Measurements from ENCODE around the gene DNAJC21. TPM values are rescaled to one million over a fixed set of nuclear protein-coding genes. Genes with fewer than 3 reads are reported as not detected.
"Not testable (repeated sequence)": the region's sequence is repeated elsewhere in the genome, so short reads cannot be mapped to it uniquely, and the experiment has no call there.

Gene DNAJC21
- total and polyA plus RNA-seq, 4 experiments from 2014 or later = 10.1 to 67.9 (median 46.8) TPM

- Mint-ChIP-seq H3K4me3 (no peak overlapping the region), H3K36me3 (peaks cover 4 to 18% of the 10 kb centered on the region in 2 donors), H3K4me1 (no peaks in the 10 kb centered on the region), H3K9me3 (peaks cover 0 to 14% (median 9%) of the 10 kb centered on the region in 8 donors), H3K27me3 (peaks cover 2% of the 10 kb centered on the region in 2 donors), H3K27ac (no peak overlapping the region)
- Histone ChIP-seq H3K27ac (ENCODE audit: low read depth, low read length) (no peak overlapping the region), H3K27me3 (ENCODE audit: insufficient read depth, low read length) (no peaks in the 10 kb centered on the region), H3K9me3 (ENCODE audit: control insufficient read depth in 1 of 2, low read length in 2 of 2) (no peaks in the 10 kb centered on the region), H3K36me3 (ENCODE audit: insufficient read depth, low read length) (no peaks in the 10 kb centered on the region), H3K4me1 (ENCODE audit: insufficient read depth, low read length) (no peaks in the 10 kb centered on the region), H3K4me3 (ENCODE audit: low read length in 2 of 2) (no peak overlapping the region)
- POLR2A ChIA-PET (ENCODE audit: partially characterized antibody) = no interaction called here
- CTCF ChIA-PET (ENCODE audit: partially characterized antibody) = interaction anchor here (1.9 kb wide), 1 partner anchor 12 kb away, joined by 5 read pairs; no protein-coding TSS in a partner anchor
- intact Hi-C loops (cut with micrococcal nuclease) = no loop called here
- no peak for DNase-seq
Measured at GRCh38 chr5:34970552-34970951, 41.2 kb downstream of the DNAJC21 start.

- H3K4me3 ChIP-seq (ENCODE audit: low read length in 2 of 2); H3K4me3 Mint-ChIP-seq; H3K27me3 ChIP-seq (ENCODE audit: insufficient read depth, low read length); H3K9me3 Mint-ChIP-seq; H3K27ac Mint-ChIP-seq; H3K36me3 Mint-ChIP-seq; H3K27ac ChIP-seq (ENCODE audit: low read depth, low read length); H3K4me1 Mint-ChIP-seq; H3K36me3 ChIP-seq (ENCODE audit: insufficient read depth, low read length); DNase-seq; intact Hi-C loops (cut with micrococcal nuclease); H3K4me1 ChIP-seq (ENCODE audit: insufficient read depth, low read length); CTCF ChIA-PET (ENCODE audit: partially characterized antibody); H3K9me3 ChIP-seq (ENCODE audit: control insufficient read depth in 1 of 2, low read length in 2 of 2); H3K27me3 Mint-ChIP-seq; POLR2A ChIA-PET (ENCODE audit: partially characterized antibody): not testable (repeated sequence)
Measured at GRCh38 chr5:34971655-34972054, 42.3 kb downstream of the DNAJC21 start.

GRCh38 chr5:34976347-34976746 lies 47.0 kb downstream of the DNAJC21 start:
- Histone ChIP-seq H3K9me3 (ENCODE audit: control insufficient read depth in 1 of 2, low read length in 2 of 2) (no peaks in the 10 kb centered on the region), H3K4me3 (ENCODE audit: low read length in 2 of 2) (no peak overlapping the region), H3K4me1 (ENCODE audit: insufficient read depth, low read length) (no peaks in the 10 kb centered on the region), H3K36me3 (ENCODE audit: insufficient read depth, low read length) (no peaks in the 10 kb centered on the region), H3K27ac (ENCODE audit: low read depth, low read length) (no peak overlapping the region), H3K27me3 (ENCODE audit: insufficient read depth, low read length) (no peaks in the 10 kb centered on the region)
- peaks cover 0 to 4% (median 3%) of the 10 kb centered on the region in 8 donors for H3K9me3 Mint-ChIP-seq
- no peak overlapping the region for H3K27ac Mint-ChIP-seq
- peaks cover 2 to 4% of the 10 kb centered on the region in 2 donors for H3K27me3 Mint-ChIP-seq
- H3K4me3 Mint-ChIP-seq = no peak overlapping the region
- intact Hi-C loops (cut with micrococcal nuclease) = no loop called here
- no peak for DNase-seq
- POLR2A ChIA-PET (ENCODE audit: partially characterized antibody) = no interaction called here
- CTCF ChIA-PET (ENCODE audit: partially characterized antibody) = interaction anchor here (2.1 kb wide), 1 partner anchor 27 kb away, joined by 5 read pairs; no protein-coding TSS in a partner anchor
- H3K36me3 Mint-ChIP-seq = peaks cover 0 to under 1% of the 10 kb centered on the region in 2 donors
- no peaks in the 10 kb centered on the region for H3K4me1 Mint-ChIP-seq

GRCh38 chr5:34977934-34978613 lies 48.7 kb downstream of the DNAJC21 start:
- intact Hi-C loops (cut with micrococcal nuclease) = no loop called here

GRCh38 chr5:34978681-34979080 lies 49.3 kb downstream of the DNAJC21 start:
- Mint-ChIP-seq H3K27ac (no peak overlapping the region), H3K4me1 (no peaks in the 10 kb centered on the region), H3K4me3 (no peak overlapping the region), H3K27me3 (peaks cover 2 to 6% of the 10 kb centered on the region in 2 donors), H3K9me3 (peaks cover 0 to 17% (median 8%) of the 10 kb centered on the region in 8 donors), H3K36me3 (peaks cover 3 to 4% of the 10 kb centered on the region in 2 donors)
- Histone ChIP-seq H3K36me3 (ENCODE audit: insufficient read depth, low read length) (no peaks in the 10 kb centered on the region), H3K4me1 (ENCODE audit: insufficient read depth, low read length) (no peaks in the 10 kb centered on the region), H3K9me3 (ENCODE audit: control insufficient read depth in 1 of 2, low read length in 2 of 2) (no peaks in the 10 kb centered on the region), H3K4me3 (ENCODE audit: low read length in 2 of 2) (no peak overlapping the region), H3K27me3 (ENCODE audit: insufficient read depth, low read length) (no peaks in the 10 kb centered on the region), H3K27ac (ENCODE audit: low read depth, low read length) (no peak overlapping the region)
- DNase-seq = peak in 1 of 5 donors; percentile 38
- ChIA-PET POLR2A (ENCODE audit: partially characterized antibody) (no interaction called here), CTCF (ENCODE audit: partially characterized antibody) (interaction anchor here (2.1 kb wide), 1 partner anchor 25 kb away, joined by 5 read pairs; no protein-coding TSS in a partner anchor)
- intact Hi-C loops (cut with micrococcal nuclease) = no loop called here

More at GRCh38 chr5:34977934-34978613, 48.7 kb downstream of the DNAJC21 start:
- Histone ChIP-seq H3K4me3 (ENCODE audit: low read length in 2 of 2) (no peak overlapping the region), H3K27me3 (ENCODE audit: insufficient read depth, low read length) (no peaks in the 10 kb centered on the region), H3K4me1 (ENCODE audit: insufficient read depth, low read length) (no peaks in the 10 kb centered on the region), H3K27ac (ENCODE audit: low read depth, low read length) (no peak overlapping the region), H3K36me3 (ENCODE audit: insufficient read depth, low read length) (no peaks in the 10 kb centered on the region), H3K9me3 (ENCODE audit: control insufficient read depth in 1 of 2, low read length in 2 of 2) (no peaks in the 10 kb centered on the region)
- H3K36me3 Mint-ChIP-seq = peaks cover 3 to 4% of the 10 kb centered on the region in 2 donors
- POLR2A ChIA-PET (ENCODE audit: partially characterized antibody) = no interaction called here
- no peak for DNase-seq
- peaks cover 0 to 15% (median 7%) of the 10 kb centered on the region in 8 donors for H3K9me3 Mint-ChIP-seq
- H3K4me3 Mint-ChIP-seq = no peak overlapping the region
- H3K27ac Mint-ChIP-seq = no peak overlapping the region
- CTCF ChIA-PET (ENCODE audit: partially characterized antibody) = interaction anchor here (2.1 kb wide), 1 partner anchor 26 kb away, joined by 5 read pairs; no protein-coding TSS in a partner anchor
- H3K27me3 Mint-ChIP-seq = peaks cover 4 to 6% of the 10 kb centered on the region in 2 donors
- no peaks in the 10 kb centered on the region for H3K4me1 Mint-ChIP-seq

GRCh38 chr5:34982823-34983222 lies 53.5 kb downstream of the DNAJC21 start:
- Mint-ChIP-seq H3K27me3 (peaks cover 2% of the 10 kb centered on the region in 2 donors), H3K4me1 (no peaks in the 10 kb centered on the region), H3K9me3 (peaks cover 8 to 38% (median 31%) of the 10 kb centered on the region in 8 donors), H3K27ac (no peak overlapping the region), H3K4me3 (no peak overlapping the region), H3K36me3 (peaks cover 3 to 9% of the 10 kb centered on the region in 2 donors)
- no peaks in the 10 kb centered on the region for H3K36me3 ChIP-seq (ENCODE audit: insufficient read depth, low read length)
- ChIA-PET CTCF (ENCODE audit: partially characterized antibody) (no interaction called here), POLR2A (ENCODE audit: partially characterized antibody) (no interaction called here)
- peaks cover 0 to 4% of the 10 kb centered on the region in 2 donors for H3K9me3 ChIP-seq (ENCODE audit: control insufficient read depth in 1 of 2, low read length in 2 of 2)
- H3K27ac ChIP-seq (ENCODE audit: low read depth, low read length) = no peak overlapping the region
- DNase-seq = no peak
- H3K27me3 ChIP-seq (ENCODE audit: insufficient read depth, low read length) = no peaks in the 10 kb centered on the region
- no peak overlapping the region for H3K4me3 ChIP-seq (ENCODE audit: low read length in 2 of 2)
- H3K4me1 ChIP-seq (ENCODE audit: insufficient read depth, low read length) = no peaks in the 10 kb centered on the region
- intact Hi-C loops (cut with micrococcal nuclease) = no loop called here

GRCh38 chr5:34986965-34987364 lies 57.6 kb downstream of the DNAJC21 start:
- H3K36me3 Mint-ChIP-seq = peaks cover 0 to 5% of the 10 kb centered on the region in 2 donors
- no peak overlapping the region for H3K27ac Mint-ChIP-seq
- no peak overlapping the region for H3K27ac ChIP-seq (ENCODE audit: low read depth, low read length)
- H3K9me3 Mint-ChIP-seq = peaks cover 8 to 43% (median 29%) of the 10 kb centered on the region in 8 donors
- H3K4me3 ChIP-seq (ENCODE audit: low read length in 2 of 2) = no peak overlapping the region
- DNase-seq = no peak
- H3K4me1 Mint-ChIP-seq = no peaks in the 10 kb centered on the region
- intact Hi-C loops (cut with micrococcal nuclease) = no loop called here
- POLR2A ChIA-PET (ENCODE audit: partially characterized antibody) = no interaction called here
- peaks cover 0 to 4% of the 10 kb centered on the region in 2 donors for H3K9me3 ChIP-seq (ENCODE audit: control insufficient read depth in 1 of 2, low read length in 2 of 2)
- no peak overlapping the region for H3K4me3 Mint-ChIP-seq
- H3K27me3 Mint-ChIP-seq = peaks cover 11 to 15% of the 10 kb centered on the region in 2 donors
- H3K4me1 ChIP-seq (ENCODE audit: insufficient read depth, low read length) = no peaks in the 10 kb centered on the region
- no peaks in the 10 kb centered on the region for H3K36me3 ChIP-seq (ENCODE audit: insufficient read depth, low read length)
- no peaks in the 10 kb centered on the region for H3K27me3 ChIP-seq (ENCODE audit: insufficient read depth, low read length)
- CTCF ChIA-PET (ENCODE audit: partially characterized antibody) = no interaction called here

Data from CD4-positive, alpha-beta memory T cell (primary cell).